HG03280 (cell line): ENCODE data around the gene HMGXB4.
"Not testable (repeated sequence)": the region's sequence is repeated elsewhere in the genome, so short reads cannot be mapped to it uniquely, and the experiment has no call there.

Source experiments
- ATAC-seq: cut with Tn5 transposase; IDR thresholded peaks from one replicate; pipeline ENCODE4 v1.9.1; 2021; ENCODE audit warnings: mild to moderate bottlenecking, moderate library complexity; ENCODE audit not compliant: unreplicated experiment

The HMGXB4 gene, protein sequence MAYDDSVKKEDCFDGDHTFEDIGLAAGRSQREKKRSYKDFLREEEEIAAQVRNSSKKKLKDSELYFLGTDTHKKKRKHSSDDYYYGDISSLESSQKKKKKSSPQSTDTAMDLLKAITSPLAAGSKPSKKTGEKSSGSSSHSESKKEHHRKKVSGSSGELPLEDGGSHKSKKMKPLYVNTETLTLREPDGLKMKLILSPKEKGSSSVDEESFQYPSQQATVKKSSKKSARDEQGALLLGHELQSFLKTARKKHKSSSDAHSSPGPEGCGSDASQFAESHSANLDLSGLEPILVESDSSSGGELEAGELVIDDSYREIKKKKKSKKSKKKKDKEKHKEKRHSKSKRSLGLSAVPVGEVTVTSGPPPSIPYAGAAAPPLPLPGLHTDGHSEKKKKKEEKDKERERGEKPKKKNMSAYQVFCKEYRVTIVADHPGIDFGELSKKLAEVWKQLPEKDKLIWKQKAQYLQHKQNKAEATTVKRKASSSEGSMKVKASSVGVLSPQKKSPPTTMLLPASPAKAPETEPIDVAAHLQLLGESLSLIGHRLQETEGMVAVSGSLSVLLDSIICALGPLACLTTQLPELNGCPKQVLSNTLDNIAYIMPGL

DNA sequence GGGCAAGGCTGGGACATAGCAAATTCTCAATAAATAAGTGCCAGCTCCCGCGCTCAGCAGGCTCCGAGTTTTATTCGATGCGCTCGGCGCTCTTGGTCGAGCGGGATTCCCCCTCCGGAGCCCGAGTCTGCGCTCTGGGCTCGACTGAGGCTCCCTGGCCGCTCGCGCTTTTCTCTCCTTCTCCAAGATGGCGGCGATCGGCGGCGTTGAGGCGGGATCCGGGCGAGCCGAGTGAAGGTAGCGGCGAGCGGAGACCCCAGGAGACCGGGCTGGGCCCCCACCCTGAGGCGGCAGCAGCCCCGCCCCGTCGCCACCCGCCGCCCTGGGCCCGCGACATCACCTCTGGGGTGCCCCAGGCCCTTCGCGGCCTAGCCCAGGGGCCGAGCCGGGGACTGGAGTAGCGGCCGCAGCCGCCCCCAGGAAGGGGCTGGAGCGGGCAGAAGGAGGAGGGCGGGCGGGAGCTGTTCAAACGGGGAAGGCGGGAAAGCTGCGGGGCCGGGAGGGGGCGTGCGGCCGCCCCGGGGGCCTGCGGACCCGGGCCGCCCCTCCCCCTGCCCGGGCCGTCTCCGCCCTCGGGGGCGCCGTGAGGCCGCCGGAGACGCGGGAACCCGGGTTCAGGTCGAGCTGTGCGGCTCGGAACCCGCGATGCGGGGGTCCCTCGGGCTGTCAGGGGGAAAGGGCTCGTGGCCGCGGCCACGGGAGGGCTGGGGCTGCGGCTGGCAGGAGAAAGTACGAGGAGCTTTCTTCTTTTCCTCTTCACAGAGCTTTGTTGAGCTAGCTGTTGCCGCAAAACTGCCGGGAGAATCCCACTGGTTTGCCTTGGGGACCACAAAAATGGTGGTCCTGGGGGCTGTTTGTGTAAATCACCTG lies at the start of gene HMGXB4:
TSS of gene HMGXB4 (plus strand) at position 173 of the 870 bp plus-strand sequence. CDS start 4,898 bp downstream, outside the sequence.
- ATAC-seq: peak; percentile 88

DNA sequence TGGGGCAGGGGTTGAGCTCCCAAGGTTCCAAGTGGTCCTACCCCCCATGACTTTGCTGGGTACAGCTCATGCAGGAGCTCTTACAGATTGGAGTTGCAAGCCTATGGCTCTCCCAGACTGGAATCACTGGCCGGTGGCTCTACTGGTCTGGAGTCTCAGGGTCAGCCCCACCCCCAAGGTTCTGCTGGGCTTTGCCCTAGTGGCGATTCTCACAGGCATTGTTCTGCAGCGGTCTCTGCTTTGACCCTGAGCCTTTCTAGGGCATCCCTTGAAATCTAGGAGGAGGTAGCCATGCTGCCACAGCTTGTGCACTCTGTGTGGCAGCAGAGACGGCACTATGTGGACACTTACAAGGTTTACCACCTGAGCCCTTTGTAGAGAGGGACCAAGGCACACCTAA lies 49.3 kb upstream of the HMGXB4 start:
- ATAC-seq: no peak

DNA sequence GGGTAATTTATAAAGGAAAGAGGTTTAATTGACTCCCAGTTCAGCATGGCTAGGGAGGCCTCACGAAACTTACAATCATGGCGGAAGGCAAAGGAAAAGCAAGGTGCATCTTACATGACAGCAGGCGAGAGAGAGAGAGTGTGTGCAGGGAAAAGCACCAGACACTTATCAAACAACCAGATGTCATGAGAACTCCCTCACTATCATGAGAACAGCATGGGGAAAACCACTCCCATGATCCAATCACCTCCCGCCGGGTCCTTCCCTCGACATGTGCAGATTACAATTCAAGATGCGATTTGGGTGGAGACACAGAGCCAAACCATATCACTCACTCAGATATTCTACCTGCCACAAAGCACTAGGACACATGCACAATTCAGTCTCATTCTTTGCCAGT lies 48.1 kb upstream of the HMGXB4 start:
- ATAC-seq: no peak

DNA sequence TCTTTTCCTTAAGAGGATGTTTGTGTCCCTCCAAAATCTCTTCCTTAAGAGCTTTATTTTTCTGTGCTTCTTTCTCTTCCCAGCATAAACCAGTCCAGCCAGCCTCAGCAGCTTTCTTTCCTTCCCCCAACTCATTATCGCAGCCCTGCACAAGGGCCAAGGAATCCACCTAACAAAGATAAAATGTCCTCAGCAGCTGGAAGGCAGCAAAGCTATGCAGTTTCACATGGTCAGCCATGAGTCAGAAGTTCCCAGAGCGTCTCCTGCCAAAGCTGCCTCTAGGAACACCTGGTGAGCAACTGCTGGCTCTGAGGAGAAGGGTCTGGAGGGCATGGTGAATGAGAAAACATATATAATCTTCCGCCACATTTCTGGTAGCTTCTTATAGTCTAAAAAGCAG lies 45.3 kb upstream of the HMGXB4 start:
- no peak for ATAC-seq

DNA sequence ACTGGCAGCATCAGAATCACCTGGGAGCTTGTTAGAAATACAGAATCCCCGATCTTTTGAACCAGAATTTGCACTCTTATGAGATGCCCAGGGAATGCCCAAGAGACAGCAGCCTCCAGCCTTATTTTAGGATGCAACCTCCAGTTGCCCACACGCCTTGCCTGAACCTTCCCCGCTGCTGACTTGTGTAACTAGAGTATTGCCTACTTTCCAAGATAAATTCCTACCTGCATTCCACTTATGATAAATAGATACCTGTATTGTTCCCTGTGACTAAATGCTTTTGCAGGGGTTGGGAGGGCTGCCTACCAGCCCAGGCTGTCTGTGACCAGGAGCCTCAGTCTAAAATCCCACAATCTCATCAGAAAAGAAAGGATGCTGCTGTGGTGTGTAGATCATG lies 44.3 kb upstream of the HMGXB4 start:
- ATAC-seq: no peak

DNA sequence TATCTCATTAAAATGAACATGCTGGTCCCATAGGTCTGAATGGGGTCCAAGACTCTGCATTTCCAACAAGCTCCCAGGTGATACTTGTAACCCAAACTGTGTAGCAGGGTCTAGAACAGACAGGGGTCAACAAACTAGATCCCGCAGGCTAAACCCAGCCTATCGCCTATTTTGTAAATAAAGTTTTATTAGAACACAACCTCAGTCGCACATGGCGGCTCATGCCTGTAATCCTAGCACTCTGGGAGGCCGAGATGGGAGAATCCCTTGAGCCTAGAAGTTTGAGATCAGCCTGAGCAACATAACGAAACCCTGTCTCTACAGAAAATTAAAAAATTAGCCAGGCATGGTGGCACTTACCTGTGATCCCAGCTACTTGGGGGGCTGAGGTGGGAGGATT lies 42.3 kb upstream of the HMGXB4 start:
- ATAC-seq: no peak

DNA sequence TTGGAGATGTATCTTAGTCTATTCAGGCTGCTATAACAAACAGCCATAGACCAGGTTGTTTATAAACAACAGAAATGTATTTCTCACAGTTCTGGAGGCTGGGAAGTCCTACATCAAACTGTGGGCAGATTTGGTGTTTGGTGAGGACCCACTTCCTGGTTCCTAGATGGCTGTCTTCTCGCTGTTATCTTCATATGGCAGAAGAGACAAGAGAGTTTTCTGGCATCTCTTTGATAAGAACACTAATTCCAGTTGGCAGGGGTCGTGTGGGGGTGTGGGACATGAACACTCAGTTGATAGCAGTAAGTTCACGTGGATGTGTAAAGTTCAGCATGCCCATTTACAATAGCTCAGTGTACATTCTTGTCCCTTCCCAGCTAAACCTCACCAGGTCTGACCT lies 41.3 kb upstream of the HMGXB4 start:
- ATAC-seq: no peak

DNA sequence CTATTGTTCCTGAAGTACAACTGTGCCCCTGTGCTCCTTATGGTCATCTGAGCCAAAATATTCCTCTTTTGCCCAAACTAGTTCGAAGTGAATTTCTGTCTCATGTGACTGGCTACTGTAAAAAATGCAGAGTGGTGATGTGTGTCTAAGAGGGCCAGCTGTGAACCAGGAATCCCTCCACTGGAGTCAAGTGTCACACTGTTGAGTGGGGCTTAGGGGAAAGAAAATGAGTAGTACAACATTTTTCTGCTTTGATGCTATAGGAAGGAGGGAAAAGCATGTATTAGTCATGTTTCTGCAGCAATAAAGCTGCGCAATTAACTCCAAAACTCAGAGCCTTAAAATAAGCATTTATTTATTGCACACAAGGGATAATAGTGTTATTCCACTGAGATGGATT lies 39.8 kb upstream of the HMGXB4 start:
- no peak for ATAC-seq

DNA sequence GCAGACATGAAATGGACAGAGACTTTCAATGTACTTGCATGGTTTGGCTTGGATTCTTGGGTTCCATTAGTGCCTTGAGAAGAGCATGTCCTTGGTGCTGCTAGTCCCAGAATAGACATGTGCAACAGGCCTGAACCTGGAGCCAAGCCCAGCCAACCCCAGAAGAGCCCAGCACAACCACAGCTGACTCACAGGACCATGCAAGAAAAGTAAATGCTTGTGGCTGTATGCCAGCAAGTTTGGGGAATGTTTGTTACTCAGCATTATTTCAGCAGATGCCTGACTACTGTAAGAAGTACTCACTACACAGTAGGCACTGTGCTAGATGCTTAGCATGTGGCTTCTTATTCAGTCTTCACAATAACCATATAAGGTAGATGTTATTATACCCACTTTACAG lies 39.2 kb upstream of the HMGXB4 start:
- ATAC-seq: no peak

DNA sequence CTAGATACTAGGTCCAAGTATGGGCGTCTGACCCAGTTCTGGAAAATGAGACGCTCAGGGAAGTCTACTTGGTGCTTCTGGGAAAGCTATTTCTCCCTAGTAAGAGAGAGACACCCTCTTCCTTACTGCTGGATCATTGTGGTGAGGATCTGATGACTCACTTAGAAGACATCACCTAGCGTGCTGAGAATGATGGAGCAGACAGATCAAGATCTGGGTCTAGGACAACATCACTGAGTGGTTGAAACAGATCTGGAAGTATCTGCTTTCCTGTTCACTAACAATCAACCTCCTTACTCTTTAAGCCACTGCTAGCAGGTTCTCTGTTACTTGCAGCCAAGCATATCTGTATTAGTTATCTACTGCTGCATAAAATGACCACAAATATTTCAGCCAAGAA lies 38.3 kb upstream of the HMGXB4 start:
- ATAC-seq: no peak

DNA sequence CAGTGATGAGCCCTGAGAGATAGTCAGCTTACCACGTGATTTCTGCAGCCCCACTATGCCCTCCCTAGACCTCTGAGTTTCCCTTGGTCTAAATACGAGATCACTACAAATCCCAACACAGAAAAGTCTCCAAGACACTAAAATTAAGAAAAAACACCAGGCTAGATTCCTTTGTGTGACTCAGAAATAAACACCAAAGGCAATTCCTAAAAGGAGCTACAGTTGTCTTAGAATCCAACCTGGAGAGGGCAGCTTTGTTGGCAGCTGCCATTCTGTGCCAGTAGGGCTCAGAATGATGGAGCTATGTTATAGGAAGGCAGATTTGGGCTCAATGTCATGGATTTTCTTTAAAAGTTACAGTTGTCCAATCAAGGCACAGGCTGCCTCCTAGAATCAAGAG lies 37.1 kb upstream of the HMGXB4 start:
- ATAC-seq: no peak

DNA sequence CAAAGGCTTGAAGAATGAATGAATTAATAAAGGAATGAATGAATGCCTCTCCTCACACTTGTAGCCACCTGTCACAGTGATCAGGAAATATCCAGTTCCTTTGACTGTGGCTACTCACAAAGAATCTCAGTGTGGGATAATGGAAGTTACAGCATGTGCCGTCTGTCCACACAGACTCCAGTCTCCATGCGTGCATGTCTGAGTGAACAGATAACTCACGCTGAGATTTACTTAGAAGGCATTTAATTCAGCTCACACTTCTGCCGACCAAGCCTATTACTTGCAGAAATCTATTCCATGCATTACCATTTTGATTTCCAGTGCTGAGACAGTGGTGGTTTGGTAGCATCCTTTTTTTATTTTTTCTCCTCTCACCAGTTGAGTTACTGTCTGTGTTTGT lies 32.3 kb upstream of the HMGXB4 start:
- no peak for ATAC-seq

DNA sequence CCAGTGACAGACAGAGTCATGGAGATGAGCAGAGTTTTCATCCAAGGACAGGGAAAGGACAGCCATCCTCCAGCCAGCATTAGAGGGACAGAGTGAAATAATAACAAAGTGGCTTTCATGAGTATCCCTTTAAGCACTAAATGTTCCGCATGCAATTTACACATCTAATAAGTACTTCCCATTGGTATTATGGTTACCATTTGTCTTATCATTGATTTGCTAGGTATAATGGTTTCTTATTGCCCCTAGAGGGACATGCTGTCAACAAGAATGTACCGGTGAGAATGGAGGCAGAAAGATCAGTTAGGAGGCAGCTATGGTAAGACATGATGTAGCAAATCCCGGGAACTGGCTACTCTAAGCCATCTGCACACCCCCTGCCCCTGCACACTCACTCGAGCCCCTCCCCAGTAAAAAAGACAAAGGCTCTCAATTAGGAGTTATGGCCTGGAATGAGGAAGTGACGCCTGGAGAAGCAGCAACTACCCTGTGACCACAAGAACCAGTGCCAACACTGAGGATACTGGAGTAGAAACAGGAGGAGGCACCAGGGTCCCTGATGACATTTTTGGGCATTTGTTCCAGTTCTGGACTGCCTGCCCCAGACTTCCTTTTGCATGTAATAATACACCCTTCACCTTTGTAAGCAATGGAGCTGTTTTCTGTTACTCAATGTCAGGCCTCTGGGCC lies 30.2 kb upstream of the HMGXB4 start:
- no peak for ATAC-seq

DNA sequence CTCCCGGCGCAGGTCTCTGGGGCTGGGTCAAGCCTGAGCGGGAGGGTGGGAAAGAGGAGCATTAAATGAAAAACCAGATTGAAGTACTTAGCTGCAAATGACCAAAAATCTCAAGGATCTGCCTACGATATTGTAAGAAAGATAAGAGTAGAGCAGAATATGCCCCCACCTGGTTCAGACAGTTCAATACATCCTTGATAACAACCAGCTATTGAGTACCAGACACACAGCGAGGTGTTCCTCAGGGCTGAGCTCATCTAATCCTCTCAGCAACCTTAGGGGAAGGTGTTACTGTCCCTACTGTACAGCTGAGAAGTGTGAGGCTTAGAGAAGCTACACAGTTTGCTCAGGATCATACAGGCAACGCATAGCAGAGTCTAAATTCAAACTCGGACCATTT lies 27.4 kb upstream of the HMGXB4 start:
- no peak for ATAC-seq

DNA sequence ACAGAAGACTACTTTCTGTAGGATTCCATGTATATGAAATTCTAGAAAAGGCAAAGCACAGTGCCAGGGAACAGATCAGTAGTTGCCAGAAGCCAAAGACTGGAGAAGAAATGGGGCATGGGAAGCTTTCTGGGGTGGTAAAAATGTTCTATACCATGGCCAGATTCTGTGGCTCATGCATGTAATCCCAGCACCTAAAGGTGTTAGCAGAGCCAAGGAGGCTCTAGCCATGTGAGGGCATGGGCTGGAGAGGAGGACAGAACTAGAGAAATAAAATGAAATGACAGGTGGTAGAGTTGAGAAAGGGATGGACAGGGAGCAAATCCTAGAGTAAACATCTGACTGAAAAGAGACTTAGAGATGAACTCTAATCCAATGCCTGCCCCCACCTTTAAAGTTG lies 26.9 kb upstream of the HMGXB4 start:
- ATAC-seq: no peak

DNA sequence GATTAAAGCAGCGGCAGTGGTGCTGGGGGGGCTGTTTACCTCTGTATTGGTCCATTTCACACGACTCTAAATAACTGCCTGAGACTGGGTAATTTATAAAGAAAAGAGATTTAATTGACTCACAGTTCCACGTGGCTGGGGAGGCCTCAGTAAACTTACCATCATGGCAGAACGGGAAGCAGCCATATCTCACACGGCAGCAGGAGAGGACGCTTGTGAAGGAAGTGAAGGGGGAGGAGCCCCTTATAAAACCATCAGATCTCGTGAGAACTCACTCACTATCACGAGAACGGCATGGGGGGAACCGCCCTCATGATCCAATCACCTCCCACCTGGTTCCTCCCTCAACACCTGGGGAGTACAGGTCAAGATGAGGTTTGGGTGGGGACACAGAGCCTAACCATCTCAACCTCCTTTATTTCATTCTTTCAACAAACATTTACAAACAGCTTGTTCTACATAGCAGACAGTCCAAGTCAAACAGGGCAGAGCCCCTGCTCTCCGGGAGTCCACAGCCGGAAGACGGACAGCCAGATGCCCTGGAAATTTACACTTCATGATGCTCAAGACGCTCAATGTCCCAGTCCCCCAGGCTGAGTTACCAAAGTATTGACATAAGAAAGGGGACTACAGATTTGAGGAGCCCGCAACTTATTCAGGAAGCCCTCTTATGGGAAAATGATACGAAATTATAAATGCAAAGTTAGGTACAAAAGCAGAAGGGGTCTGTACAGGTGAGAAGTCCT lies 26.3 kb upstream of the HMGXB4 start:
- ATAC-seq: no peak

DNA sequence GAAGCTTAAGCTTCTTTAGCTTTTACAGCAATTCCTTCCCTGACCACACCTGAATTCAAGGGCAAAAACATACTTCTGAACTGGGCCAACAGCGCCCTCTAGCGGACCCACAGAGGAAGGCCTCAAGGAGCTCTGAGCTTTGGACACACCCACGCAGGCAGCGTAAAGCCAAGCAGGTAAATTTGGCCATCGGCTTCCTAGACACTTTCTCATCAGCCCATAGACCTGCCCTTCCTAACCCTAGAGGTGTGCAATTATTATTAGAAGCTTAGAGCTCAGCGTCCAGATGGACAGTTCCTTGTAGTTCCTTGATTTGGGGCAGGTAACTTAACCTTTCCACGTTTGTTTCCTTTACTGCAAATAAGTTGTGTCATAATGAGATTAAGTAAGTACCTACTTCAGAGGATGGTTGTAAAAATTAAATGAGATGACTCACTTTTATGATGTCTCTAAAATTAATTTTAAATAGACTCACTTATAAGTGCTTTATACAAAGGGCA lies 25.7 kb upstream of the HMGXB4 start:
- no peak for ATAC-seq

DNA sequence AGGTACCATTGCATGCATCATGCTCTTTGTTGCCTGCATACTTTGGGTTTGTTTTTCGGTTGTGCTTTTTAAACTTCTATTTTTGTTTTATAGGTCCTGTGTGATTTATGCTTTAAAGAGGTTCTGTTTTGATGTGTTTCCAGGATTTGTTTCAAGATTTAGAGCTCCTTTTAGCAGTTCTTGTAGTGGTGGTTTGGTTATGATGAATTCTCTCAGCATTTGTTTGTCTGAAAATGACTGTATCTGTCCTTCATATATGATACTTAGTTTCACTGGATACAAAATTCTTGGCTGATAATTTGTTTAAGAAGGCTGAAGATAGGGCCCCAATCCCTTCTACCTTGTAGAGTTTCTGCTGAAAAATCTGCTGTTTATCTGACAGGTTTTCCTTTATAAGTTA lies 18.5 kb upstream of the HMGXB4 start:
- not testable (repeated sequence) for ATAC-seq

DNA sequence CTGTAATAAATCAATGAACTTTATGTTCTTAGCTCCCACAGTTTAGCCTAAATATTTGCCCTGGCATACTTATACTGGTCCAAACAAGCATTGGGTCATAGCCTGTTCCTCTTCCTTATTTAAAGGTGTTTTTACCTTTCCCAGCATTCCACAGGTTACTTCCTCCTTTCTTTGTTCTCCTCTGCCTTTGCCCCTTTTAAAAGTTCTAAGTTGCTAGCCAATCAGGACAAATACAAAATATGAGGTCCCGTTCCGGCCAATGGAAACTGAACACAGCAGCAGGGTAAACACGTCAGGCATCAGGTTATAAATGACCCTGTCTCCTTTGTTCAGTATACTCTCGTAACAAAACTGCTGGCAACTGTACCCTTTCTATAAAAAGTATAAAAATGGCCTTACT lies 12.8 kb upstream of the HMGXB4 start:
- ATAC-seq: not testable (repeated sequence)

DNA sequence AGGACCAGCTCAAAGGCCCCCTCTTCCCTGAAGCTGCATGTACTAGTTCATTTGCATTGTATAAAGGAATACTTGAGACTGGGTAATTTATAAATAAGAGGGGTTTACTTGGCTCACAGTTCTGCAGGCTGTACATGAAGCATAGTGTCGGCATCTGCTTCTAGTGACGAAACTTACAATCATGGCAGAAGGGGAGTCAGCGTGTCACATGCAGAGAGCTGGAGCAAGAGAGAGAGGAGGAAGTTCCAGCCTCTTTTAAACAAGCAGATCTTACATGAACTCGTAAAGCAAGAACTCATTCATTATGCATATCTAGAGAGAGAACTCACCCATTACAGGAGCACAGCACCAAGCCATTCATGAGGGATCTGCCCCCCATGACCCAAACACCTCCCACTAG lies 7.1 kb upstream of the HMGXB4 start:
- ATAC-seq: no peak
